TTC549 (cell line): ENCODE data around the gene ASXL2.
"Not testable (repeated sequence)": the region's sequence is repeated elsewhere in the genome, so short reads cannot be mapped to it uniquely, and the experiment has no call there.

Source experiments
- FAIRE-seq: peaks from 2 replicates; lab custom pipeline; 2012; peaks lifted over from hg19 to GRCh38; lab: Jason Lieb, UNC

Gene ASXL2

GRCh38 chr2:25735835-25736234 lies 142.5 kb downstream of the ASXL2 start:
- no peak for FAIRE-seq

- no peak for FAIRE-seq
Observed at GRCh38 chr2:25728559-25728958, 149.7 kb downstream of the ASXL2 start.

- no peak for FAIRE-seq
Observed at GRCh38 chr2:25726522-25726921, 151.8 kb downstream of the ASXL2 start.

DNA sequence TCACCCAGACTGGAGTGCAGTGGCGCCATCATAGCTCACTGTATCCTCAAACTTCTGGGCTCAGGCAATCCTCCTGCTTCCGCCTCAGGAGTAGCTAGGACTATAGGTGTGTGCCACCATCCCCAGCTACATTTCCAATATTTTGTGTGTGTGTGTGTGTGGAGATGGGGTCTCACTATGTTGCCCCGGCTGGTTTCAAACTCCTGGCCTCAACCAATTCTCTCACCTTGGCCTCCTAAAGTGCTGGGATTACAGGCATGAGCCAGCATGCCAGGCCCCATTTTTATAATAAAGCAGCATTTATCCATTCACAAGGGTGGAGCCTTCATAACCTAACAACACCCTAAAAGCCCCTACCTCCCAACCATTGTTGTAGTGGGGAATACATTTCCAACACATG lies 152.4 kb downstream of the ASXL2 start:
- FAIRE-seq = no peak

DNA sequence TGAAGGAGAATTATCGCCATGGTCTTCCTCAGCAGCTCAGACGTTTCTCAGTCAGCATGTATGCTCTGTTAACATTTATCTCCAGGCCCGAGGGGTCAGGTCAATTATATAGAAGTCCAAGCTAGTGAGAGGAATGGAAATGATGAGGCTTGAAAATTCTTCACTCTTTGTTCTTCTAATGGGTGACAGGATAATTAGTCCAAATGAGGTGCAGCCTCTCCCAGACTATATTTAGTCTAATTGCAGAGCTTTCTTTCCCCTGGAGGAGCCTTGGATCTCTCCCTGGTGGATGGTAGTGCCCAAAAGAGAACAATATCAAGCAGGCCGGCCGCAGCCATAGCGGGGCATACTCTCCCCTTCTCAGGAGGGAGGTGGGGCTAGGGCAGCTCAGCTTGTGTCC lies 153.5 kb downstream of the ASXL2 start:
- no peak for FAIRE-seq

- no peak for FAIRE-seq
Observed at GRCh38 chr2:25722224-25722623, 156.1 kb downstream of the ASXL2 start.

DNA sequence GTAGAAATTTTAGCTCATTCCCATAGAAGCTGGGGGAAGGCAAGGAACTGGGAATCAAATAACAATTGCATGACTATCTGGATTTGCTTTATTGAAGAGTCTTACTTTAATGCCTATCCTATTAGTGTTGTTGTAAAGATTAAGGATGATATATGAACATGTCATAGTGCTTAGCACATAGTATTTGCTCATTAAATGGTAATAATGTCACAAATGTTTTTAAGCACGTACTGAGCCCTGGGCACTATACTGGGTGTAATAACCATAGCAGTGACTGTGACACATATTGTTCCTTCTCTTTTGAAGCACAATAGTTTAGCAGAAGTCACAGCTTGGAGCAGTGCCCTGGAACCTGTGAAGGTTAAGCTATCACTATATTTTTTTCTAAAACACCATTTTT lies 157.7 kb downstream of the ASXL2 start:
- no peak for FAIRE-seq

DNA sequence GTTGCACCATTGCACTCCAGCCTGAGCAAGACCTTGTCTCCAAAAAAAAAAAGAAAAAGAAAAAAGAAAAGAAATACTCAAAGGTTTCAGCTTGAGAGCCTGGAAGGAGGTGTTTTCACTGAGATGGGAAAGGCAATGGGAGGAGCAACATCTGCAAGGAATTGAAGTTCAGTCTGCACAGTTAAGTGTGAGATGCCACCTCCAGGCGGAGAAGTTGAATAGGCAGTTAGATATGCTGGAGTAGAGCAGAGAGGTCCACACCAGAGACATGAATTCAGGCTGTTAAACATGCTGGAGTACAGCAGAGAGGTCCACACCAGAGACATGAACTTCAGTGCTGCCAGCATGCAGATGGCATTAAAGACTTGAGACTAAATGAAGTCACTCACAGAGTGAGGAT lies 163.5 kb downstream of the ASXL2 start:
- peak; percentile 81 for FAIRE-seq

DNA sequence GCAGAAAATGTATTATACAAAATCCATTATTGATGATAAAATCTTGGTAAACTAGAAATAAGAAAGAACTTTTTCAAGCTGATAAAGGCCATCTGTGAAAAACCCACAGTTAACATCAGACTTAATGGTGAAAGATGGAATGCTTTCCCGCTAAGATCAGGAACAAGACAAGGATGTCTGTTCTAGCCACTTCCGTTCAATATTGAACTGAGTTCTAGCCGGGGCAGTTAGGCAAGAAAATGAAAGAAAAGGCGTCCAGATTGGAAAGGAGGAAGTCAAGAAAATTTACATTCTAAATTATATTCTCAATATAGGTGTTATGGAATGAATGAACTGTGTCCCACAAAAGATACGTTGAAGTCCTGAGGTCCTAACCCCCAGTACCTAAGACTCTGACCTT lies 165.8 kb downstream of the ASXL2 start:
- FAIRE-seq = no peak

GRCh38 chr2:25711675-25712354 lies 166.5 kb downstream of the ASXL2 start:
- no peak for FAIRE-seq

DNA sequence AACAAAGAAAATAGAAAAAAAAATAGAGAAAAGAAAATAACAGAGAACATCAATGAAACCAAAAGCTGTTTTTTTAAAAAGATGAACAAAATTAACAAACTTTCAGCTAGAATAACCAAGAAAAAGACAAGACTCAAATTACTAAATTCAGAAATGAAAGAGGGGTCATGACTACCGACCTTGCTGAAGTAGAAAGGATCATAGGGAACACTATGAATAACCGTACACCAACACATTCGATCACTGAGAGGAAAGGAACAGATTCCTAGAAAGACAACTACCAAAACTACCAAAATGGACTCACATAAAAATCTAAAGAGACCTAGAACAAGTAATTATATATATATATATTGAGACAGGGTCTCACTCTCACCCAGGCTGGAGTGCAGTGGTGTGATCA lies 167.5 kb downstream of the ASXL2 start:
- FAIRE-seq = no peak

GRCh38 chr2:25709349-25709748 lies 168.9 kb downstream of the ASXL2 start:
- FAIRE-seq = no peak

DNA sequence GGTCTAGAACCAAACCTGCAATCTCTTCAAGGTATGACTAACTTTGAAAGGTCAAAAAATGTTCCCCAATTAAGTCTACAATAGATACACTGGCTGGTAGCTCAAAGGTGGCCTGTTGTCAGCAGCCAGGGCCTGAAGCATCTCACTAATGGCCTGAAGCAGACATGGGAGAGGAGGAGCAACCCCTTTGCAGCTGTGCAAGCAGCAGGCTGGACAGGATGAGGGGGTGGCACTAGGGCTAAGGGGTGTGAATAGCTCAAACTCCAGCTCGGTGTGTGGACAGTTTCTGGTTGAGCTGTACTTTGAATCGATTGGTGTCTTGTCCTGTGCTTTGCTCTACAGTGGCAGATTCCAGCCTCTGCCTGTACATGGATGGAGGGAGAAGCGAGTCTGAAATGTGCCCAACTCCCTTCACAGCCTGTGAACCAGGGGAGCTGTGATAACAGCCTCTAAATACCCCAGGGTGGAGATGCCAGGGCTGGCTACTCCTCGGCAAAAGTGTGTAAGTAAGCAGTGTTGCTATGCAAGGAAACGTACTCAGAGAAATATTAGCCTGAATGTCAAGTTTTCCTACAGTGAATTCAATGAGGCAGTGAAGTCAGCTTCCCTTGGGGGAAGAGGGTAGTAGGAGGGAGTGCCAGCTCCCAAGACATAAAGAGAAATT lies 170.2 kb downstream of the ASXL2 start:
- FAIRE-seq = no peak

GRCh38 chr2:25705575-25705974 lies 172.7 kb downstream of the ASXL2 start:
- not testable (repeated sequence) for FAIRE-seq

DNA sequence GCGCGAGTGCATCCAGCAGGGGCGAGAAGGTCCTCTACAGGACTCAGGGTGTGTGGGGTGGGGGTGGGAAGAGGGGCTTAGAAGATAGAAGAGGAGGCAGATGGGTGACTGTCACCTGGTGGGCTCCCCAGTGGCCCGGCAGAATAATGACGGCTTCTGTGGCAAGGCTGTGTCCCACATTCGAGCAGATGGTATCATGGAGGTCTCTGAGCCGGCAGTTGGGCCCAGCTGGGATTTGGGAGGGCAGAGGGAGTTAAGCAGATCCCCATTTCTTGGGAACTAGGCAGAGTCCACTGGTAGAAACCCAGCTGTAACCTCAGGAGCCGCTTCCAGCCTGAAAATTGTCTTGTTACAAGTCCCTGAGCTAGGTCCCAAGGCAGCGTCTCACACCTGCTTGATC lies 176.5 kb downstream of the ASXL2 start:
- no peak for FAIRE-seq

DNA sequence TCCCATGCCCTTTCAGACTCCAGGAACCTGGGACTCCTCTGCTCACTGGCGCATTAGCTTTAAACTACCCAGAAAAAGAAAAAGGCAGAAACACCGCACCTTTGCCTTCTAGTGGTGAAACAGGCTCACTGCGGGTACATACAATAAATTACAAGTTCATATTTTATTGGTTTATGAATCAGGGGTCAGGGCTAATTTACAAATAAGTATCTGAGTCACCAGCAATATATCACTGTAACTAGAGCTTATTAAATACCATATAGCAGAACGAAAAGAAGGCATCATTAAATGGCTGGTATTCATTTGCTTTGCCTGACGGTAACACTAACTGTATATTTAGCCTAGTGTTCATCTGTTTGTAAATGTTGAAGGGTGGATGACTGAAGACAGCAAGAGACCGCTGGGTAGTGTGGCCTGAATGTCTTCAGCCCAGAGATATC lies 178.0 kb downstream of the ASXL2 start:
- FAIRE-seq = peak; percentile 19

DNA sequence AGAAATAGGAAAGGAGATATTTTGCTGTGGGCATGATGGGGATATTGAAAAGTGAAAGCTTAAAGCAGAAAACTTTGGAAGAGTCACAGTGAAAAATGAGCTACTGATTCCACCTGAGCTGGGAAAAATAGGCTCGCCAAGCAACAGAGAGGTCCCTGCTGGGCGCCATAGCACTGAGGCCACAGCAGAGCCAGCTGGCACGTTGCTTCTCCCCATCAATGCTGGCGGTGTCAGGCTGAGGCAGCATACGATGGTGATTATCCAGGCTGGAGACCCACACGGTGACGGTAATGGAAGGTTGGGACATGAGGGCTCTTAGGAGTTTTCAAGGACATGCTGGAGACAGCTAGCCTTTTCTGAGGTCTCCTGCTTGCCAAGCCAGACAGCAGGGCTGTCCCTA lies 179.1 kb downstream of the ASXL2 start:
- no peak for FAIRE-seq

GRCh38 chr2:25698752-25699151 lies 179.5 kb downstream of the ASXL2 start:
- FAIRE-seq = no peak

DNA sequence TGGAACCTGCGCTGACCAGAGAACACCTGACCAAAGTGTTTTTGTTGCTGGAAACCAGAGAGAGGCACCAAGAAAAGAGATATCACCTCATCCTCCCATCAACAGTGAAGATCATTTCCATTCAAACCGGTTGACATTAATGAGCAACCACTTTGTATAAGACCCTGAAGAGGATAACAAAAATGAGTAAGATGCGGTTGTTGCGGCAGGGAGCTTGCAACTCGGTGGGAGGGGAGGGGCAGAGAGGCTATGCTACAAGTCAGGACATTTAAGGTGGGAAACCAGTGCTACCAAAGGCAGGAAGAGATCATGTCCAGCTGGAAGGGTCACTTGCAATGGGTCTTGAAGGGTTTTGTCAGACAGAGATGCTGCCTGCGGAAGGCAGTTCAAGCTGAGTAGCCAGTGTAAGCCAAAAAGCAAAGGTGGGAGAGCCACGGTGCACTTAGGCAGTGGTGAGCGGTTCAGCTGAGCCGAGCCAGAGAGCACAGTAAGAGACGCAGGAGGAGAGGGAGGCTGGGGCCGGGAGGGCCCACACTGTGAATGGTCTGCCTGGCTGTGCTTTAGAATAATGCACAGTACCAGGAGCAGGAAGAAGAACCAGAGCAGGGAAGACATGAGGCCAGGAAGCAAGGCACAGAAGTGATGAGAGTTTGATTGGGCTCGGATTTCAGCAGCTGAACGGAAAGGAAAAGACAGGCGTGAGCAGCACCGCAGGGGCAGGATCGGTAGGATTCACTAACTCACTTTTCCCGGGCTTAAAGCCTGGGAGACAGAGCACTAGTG lies 180.5 kb downstream of the ASXL2 start:
- no peak for FAIRE-seq

GRCh38 chr2:25692737-25693445 lies 185.4 kb downstream of the ASXL2 start:
- FAIRE-seq = no peak

- FAIRE-seq = no peak
Observed at GRCh38 chr2:25692143-25692542, 186.1 kb downstream of the ASXL2 start.

GRCh38 chr2:25690058-25690457 lies 188.2 kb downstream of the ASXL2 start:
- FAIRE-seq = no peak

DNA sequence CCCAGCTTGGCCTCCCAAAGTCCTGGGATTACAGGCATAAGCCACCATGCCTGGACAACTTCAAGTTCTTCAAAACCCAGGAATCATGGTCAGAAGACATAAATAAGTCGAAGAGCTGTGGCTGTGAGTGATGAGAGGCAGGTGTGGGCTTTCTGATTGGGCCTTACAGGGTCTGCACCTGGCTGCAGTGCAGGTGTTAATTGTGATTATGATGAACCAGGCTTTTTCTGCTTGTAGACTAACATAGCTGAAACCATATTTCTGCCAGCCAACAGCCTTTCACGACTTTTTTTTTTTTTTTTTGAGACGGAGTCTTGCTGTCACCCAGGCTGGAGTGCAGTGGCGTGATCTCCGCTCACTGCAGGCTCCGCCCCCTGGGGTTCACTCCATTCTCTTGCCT lies 190.1 kb downstream of the ASXL2 start:
- no peak for FAIRE-seq
